Measurements from ENCODE around the gene LAMTOR1. TPM values are rescaled to one million over a fixed set of nuclear protein-coding genes. Genes with fewer than 3 reads are reported as not detected.

LAMTOR1 gene
- total and polyA plus RNA-seq, 10 of the 15 experiments (the other 5 are each of a cell fraction or from before 2014, with no cell fraction given): 58.8 to 141 (median 110) TPM

GRCh38 chr11:72079819-72080325, 23.2 kb downstream of the LAMTOR1 start:
- H3K4me3 ChIP-seq: peak overlapping the region; percentile 77
- 0 out of 4 replicates have a peak, but pooled peaks cover 0 to 2% of the 10 kb centered on the region in 2 experiments for H3K36me3 ChIP-seq (ENCODE audit: control insufficient read depth in 2 of 2, insufficient read depth in 2 of 2, low read length in 1 of 2)
- H3K27me3 ChIP-seq (replicated peaks in 1 of 2; ENCODE audit: control insufficient read depth in 2 of 2, insufficient read depth in 2 of 2, low read length in 1 of 2): no peaks in the 10 kb centered on the region
- ChIA-PET POLR2A (interaction anchor here (0.6 to 1.4 kb wide), 3 partner anchors 36 to 97 kb away, joined by 3 to 4 read pairs (median 3); no protein-coding TSS in a partner anchor), CTCF (interaction anchor here (2.9 kb wide), 1 partner anchor 11 kb away, joined by 21 read pairs; no protein-coding TSS in a partner anchor), RAD21 (ENCODE audit: unreplicated experiment) (no interaction called here), SMC1A (ENCODE audit: uncharacterized antibody, unreplicated experiment) (interaction anchor here (0.6 kb wide), 1 partner anchor 40 kb away, joined by 3 read pairs; no protein-coding TSS in a partner anchor)
- peak overlapping the region; percentile 78 for H3K27ac ChIP-seq (ENCODE audit: control insufficient read depth, insufficient read depth)
- ATAC-seq (peak; percentile 6), DNase-seq (ENCODE audit: low read depth, low spot score) (no peak), FAIRE-seq (no peak)
- under 1% methylated on average over 14 of the region's 16 CpGs for WGBS (ENCODE audit: insufficient coverage, insufficient replicate concordance, low lambda C conversion rate, missing lambda C conversion rate)
- intact Hi-C loops (cut with micrococcal nuclease; ENCODE audit: unreplicated experiment) (loop anchor here (1.0 to 2.0 kb wide), 2 partner anchors 23 to 39 kb away; partner anchors contain the start of gene LAMTOR1), in situ Hi-C loops (cut with MboI) (no loop called here)
- H2AFZ ChIP-seq (ENCODE audit: control insufficient read depth, low read depth, low read length): peak overlapping the region; percentile 90
- peak overlapping the region; percentile 72 for H3K9ac ChIP-seq (ENCODE audit: control insufficient read depth, insufficient read depth, low read length)
- H4K20me1 ChIP-seq (ENCODE audit: control insufficient read depth, insufficient read depth): no peaks in the 10 kb centered on the region
- peaks cover 16% of the 10 kb centered on the region for H3K4me1 ChIP-seq (ENCODE audit: control insufficient read depth, insufficient read depth, low read length)
- H3K9me3 ChIP-seq (replicated peaks; ENCODE audit: control insufficient read depth, insufficient read depth, low read length): no peaks in the 10 kb centered on the region
- H3K4me2 ChIP-seq (ENCODE audit: control insufficient read depth, insufficient read depth): peak overlapping the region; percentile 46; the same call in 1 of the 2 replicates
- peaks cover 47% of the 10 kb centered on the region for H3K79me2 ChIP-seq (ENCODE audit: control insufficient read depth, insufficient read depth, low read length)
- no TSS peak for BruUV-seq (replicated peaks)
- TF ChIP-seq ETV6 (conservative IDR thresholded peaks at IDR 0.05 in 1 of 2, IDR thresholded peaks at IDR 0.05 in 1 of 2; ENCODE audit: borderline replicate concordance in 1 of 2, low read depth in 1 of 2) (no peak), ZNF384 (IDR thresholded peaks at IDR 0.05; ENCODE audit: borderline replicate concordance, low read depth, low read length) (no peak), POLR2AphosphoS5 (IDR thresholded peaks at IDR 0.05; ENCODE audit: low read length) (no peak), POLR2AphosphoS2 (IDR thresholded peaks at IDR 0.05; ENCODE audit: low read depth, low read length) (no peak), ZBED1 (IDR thresholded peaks at IDR 0.05; ENCODE audit: borderline replicate concordance) (no peak), NR2C1 (IDR thresholded peaks at IDR 0.05) (no peak)
